ENCODE results near the gene SH3RF3. TPM values are rescaled to one million over a fixed set of nuclear protein-coding genes. Genes with fewer than 3 reads are reported as not detected.

The SH3RF3 gene
- total RNA-seq, 3 donors from 2014 or later (not counting 1 experiment from before 2014, with no cell fraction given): 0.23 to 0.61 (median 0.34) TPM

- no peaks in the 10 kb centered on the region for H3K27me3 Mint-ChIP-seq (ENCODE audit: low read depth in 2 of 2)
- intact Hi-C loops (cut with micrococcal nuclease): no loop called here
- 89% methylated on average over 11 of the region's 11 CpGs for WGBS (ENCODE audit: insufficient coverage)
- Histone ChIP-seq H3K4me3 (ENCODE audit: low read length) (no peak overlapping the region), H3K27ac (ENCODE audit: low read length) (no peak overlapping the region), H3K9me3 (ENCODE audit: control insufficient read depth, insufficient read depth, low read length) (no peaks in the 10 kb centered on the region), H3K4me1 (ENCODE audit: control insufficient read depth, insufficient read depth, low read length) (no peaks in the 10 kb centered on the region), H3K36me3 (ENCODE audit: control insufficient read depth, insufficient read depth, low read length) (no peaks in the 10 kb centered on the region), H3K27me3 (ENCODE audit: control insufficient read depth, insufficient read depth, low read length) (no peaks in the 10 kb centered on the region)
- H3K27ac Mint-ChIP-seq: no peak overlapping the region
- no peak for TF ChIP-seq CTCF (IDR thresholded peaks at IDR 0.05)
- H3K9me3 Mint-ChIP-seq: no peaks in the 10 kb centered on the region
- H3K4me3 Mint-ChIP-seq: no peak overlapping the region
- DNase-seq: no peak
- H3K36me3 Mint-ChIP-seq: no peaks in the 10 kb centered on the region
- ATAC-seq: no peak
- H3K4me1 Mint-ChIP-seq: no peaks in the 10 kb centered on the region
Measured at GRCh38 chr2:109427661-109428091, 298.7 kb downstream of the SH3RF3 start.

- Histone ChIP-seq H3K27me3 (ENCODE audit: control insufficient read depth, insufficient read depth, low read length) (no peaks in the 10 kb centered on the region), H3K27ac (ENCODE audit: low read length) (no peak overlapping the region), H3K4me1 (ENCODE audit: control insufficient read depth, insufficient read depth, low read length) (no peaks in the 10 kb centered on the region), H3K9me3 (ENCODE audit: control insufficient read depth, insufficient read depth, low read length) (no peaks in the 10 kb centered on the region), H3K4me3 (ENCODE audit: low read length) (no peak overlapping the region), H3K36me3 (ENCODE audit: control insufficient read depth, insufficient read depth, low read length) (no peaks in the 10 kb centered on the region)
- DNase-seq: no peak
- H3K4me3 Mint-ChIP-seq: no peak overlapping the region
- no peaks in the 10 kb centered on the region for H3K36me3 Mint-ChIP-seq
- H3K27ac Mint-ChIP-seq: no peak overlapping the region
- H3K27me3 Mint-ChIP-seq (ENCODE audit: low read depth in 2 of 2): no peaks in the 10 kb centered on the region
- TF ChIP-seq CTCF (IDR thresholded peaks at IDR 0.05): no peak
- intact Hi-C loops (cut with micrococcal nuclease): no loop called here
- H3K9me3 Mint-ChIP-seq: no peaks in the 10 kb centered on the region
- ATAC-seq: no peak
- H3K4me1 Mint-ChIP-seq: no peaks in the 10 kb centered on the region
- WGBS (ENCODE audit: insufficient coverage): 89% methylated on average over 12 of the region's 12 CpGs
Measured at GRCh38 chr2:109428281-109428680, 299.3 kb downstream of the SH3RF3 start.

GRCh38 chr2:109428841-109429566, 300.0 kb downstream of the SH3RF3 start:
- DNase-seq (no peak), ATAC-seq (no peak)
- Histone ChIP-seq H3K27me3 (ENCODE audit: control insufficient read depth, insufficient read depth, low read length) (no peaks in the 10 kb centered on the region), H3K36me3 (ENCODE audit: control insufficient read depth, insufficient read depth, low read length) (no peaks in the 10 kb centered on the region), H3K4me3 (ENCODE audit: low read length) (no peak overlapping the region), H3K4me1 (ENCODE audit: control insufficient read depth, insufficient read depth, low read length) (no peaks in the 10 kb centered on the region), H3K27ac (ENCODE audit: low read length) (no peak overlapping the region), H3K9me3 (ENCODE audit: control insufficient read depth, insufficient read depth, low read length) (no peaks in the 10 kb centered on the region)
- no peak overlapping the region for H3K27ac Mint-ChIP-seq
- TF ChIP-seq CTCF (IDR thresholded peaks at IDR 0.05): no peak
- H3K36me3 Mint-ChIP-seq: no peaks in the 10 kb centered on the region
- no peaks in the 10 kb centered on the region for H3K9me3 Mint-ChIP-seq
- H3K4me3 Mint-ChIP-seq: no peak overlapping the region
- H3K4me1 Mint-ChIP-seq: no peaks in the 10 kb centered on the region
- 88% methylated on average over 19 of the region's 19 CpGs for WGBS (ENCODE audit: insufficient coverage)
- intact Hi-C loops (cut with micrococcal nuclease): no loop called here
- H3K27me3 Mint-ChIP-seq (ENCODE audit: low read depth in 2 of 2): no peaks in the 10 kb centered on the region
